H9 (cell line): ENCODE results near the gene ALOX5. TPM values are rescaled to one million over a fixed set of nuclear protein-coding genes. Genes with fewer than 3 reads are reported as not detected.

Source experiments
- DNase-seq: peaks from one replicate; pipeline ENCODE4 v3.0.0-alpha.2; 2017
- H2AFZ ChIP-seq: one replicate; pipeline ENCODE4 v1.6.1; 2013; ENCODE audit warnings: mild to moderate bottlenecking, low read length, control low read depth, moderate library complexity
- H2AK5ac ChIP-seq: 2 replicates; pipeline ENCODE4 v1.6.1; 2013; ENCODE audit warnings: low read length, control low read depth, mixed read lengths; ENCODE audit not compliant: insufficient read length
- H2BK120ac ChIP-seq: one replicate; pipeline ENCODE4 v1.6.1; 2013; ENCODE audit warnings: low read depth, mild to moderate bottlenecking, low read length, control low read depth, inconsistent platforms; ENCODE audit not compliant: poor library complexity, severe bottlenecking
- H2BK12ac ChIP-seq: 2 replicates; pipeline ENCODE4 v1.6.1; 2013; ENCODE audit warnings: low read length, control low read depth, mixed read lengths, low read depth; ENCODE audit not compliant: insufficient read length
- H2BK15ac ChIP-seq: 2 replicates; pipeline ENCODE4 v1.6.1; 2013; ENCODE audit warnings: low read depth, low read length, control low read depth
- H2BK20ac ChIP-seq: one replicate; pipeline ENCODE4 v1.6.1; 2013; ENCODE audit warnings: low read depth, mild to moderate bottlenecking, low read length, control low read depth, inconsistent platforms; ENCODE audit not compliant: poor library complexity, severe bottlenecking
- H2BK5ac ChIP-seq: 2 replicates; pipeline ENCODE4 v1.6.1; 2013; ENCODE audit warnings: low read length, control low read depth, mixed read lengths; ENCODE audit not compliant: insufficient read length
- H3K14ac ChIP-seq: 2 replicates; pipeline ENCODE4 v1.6.1; 2013; ENCODE audit warnings: low read length, control low read depth; ENCODE audit not compliant: insufficient read depth
- H3K18ac ChIP-seq: 2 replicates; pipeline ENCODE4 v1.6.1; 2013; ENCODE audit warnings: low read depth, mild to moderate bottlenecking, mixed read lengths, low read length, control low read depth; ENCODE audit not compliant: insufficient read length
- H3K23ac ChIP-seq: 2 replicates; pipeline ENCODE4 v1.6.1; 2013; ENCODE audit warnings: low read length, control low read depth, mixed read lengths, low read depth; ENCODE audit not compliant: insufficient read length
- H3K23me2 ChIP-seq: 2 replicates; pipeline ENCODE4 v1.6.1; 2013; ENCODE audit warnings: low read depth, mild to moderate bottlenecking, mixed read lengths, low read length, control low read depth; ENCODE audit not compliant: insufficient read length, poor library complexity, severe bottlenecking
- H3K27ac ChIP-seq: 2 replicates; pipeline ENCODE4 v1.5.1; 2013; ENCODE audit warnings: low read length, control low read depth, mixed read lengths, low read depth; ENCODE audit not compliant: insufficient read length
- H3K27me3 ChIP-seq: 2 replicates; pipeline ENCODE4 v1.6.1; 2013; ENCODE audit warnings: low read length, control low read depth, inconsistent platforms; ENCODE audit not compliant: insufficient read depth
- H3K4ac ChIP-seq: 2 replicates; pipeline ENCODE4 v1.6.1; 2013; ENCODE audit warnings: low read depth, mild to moderate bottlenecking, control low read depth, inconsistent platforms, low read length, moderate library complexity
- H3K4me1 ChIP-seq: 2 replicates; pipeline ENCODE4 v1.6.1; 2013; ENCODE audit warnings: low read length, control low read depth, inconsistent platforms; ENCODE audit not compliant: insufficient read depth
- H3K4me2 ChIP-seq: 2 replicates; pipeline ENCODE4 v1.6.1; 2013; ENCODE audit warnings: low read length, control low read depth, mixed read lengths; ENCODE audit not compliant: insufficient read length, insufficient read depth
- H3K56ac ChIP-seq: 2 replicates; pipeline ENCODE4 v1.6.1; 2013; ENCODE audit warnings: low read depth, mild to moderate bottlenecking, mixed read lengths, low read length, control low read depth; ENCODE audit not compliant: insufficient read length
- H3K79me1 ChIP-seq: 2 replicates; pipeline ENCODE4 v1.6.1; 2013; ENCODE audit warnings: low read depth, mild to moderate bottlenecking, moderate library complexity, low read length, control low read depth, inconsistent platforms; ENCODE audit not compliant: insufficient read depth, poor library complexity, severe bottlenecking
- H3K79me2 ChIP-seq: 2 replicates; pipeline ENCODE4 v1.6.1; 2013; ENCODE audit warnings: low read length, control low read depth, inconsistent platforms; ENCODE audit not compliant: insufficient read depth
- H3K9ac ChIP-seq: 2 replicates; pipeline ENCODE4 v1.6.1; 2013; ENCODE audit warnings: low read length, control low read depth, mixed read lengths; ENCODE audit not compliant: insufficient read length; ENCODE audit errors: extremely low read depth
- H3K9me3 ChIP-seq: one replicate; pipeline ENCODE4 v1.6.1; 2013; ENCODE audit warnings: low read depth, low read length, inconsistent platforms; ENCODE audit not compliant: control insufficient read depth
- H3T11ph ChIP-seq: one replicate; pipeline ENCODE4 v1.6.1; 2013; ENCODE audit warnings: mild to moderate bottlenecking, low read length, control low read depth, inconsistent platforms
- H4K20me1 ChIP-seq: one replicate; pipeline ENCODE4 v1.6.1; 2013; ENCODE audit not compliant: control insufficient read depth, insufficient read length, insufficient read depth
- H4K5ac ChIP-seq: 2 replicates; pipeline ENCODE4 v1.6.1; 2013; ENCODE audit warnings: low read depth, mild to moderate bottlenecking, mixed read lengths, low read length, control low read depth; ENCODE audit not compliant: insufficient read length
- H4K8ac ChIP-seq: replicated peaks from 2 replicates; pipeline ENCODE4 v1.6.1; 2013; ENCODE audit warnings: low read length, control low read depth, mixed read lengths, low read depth; ENCODE audit not compliant: insufficient read length
- H4K91ac ChIP-seq: 2 replicates; pipeline ENCODE4 v1.6.1; 2013; ENCODE audit warnings: low read depth, mild to moderate bottlenecking, moderate library complexity, mixed read lengths, low read length, control low read depth; ENCODE audit not compliant: insufficient read length
- H3K27ac Mint-ChIP-seq, 3 experiments: 2 replicates in 2 of 3; 3 replicates in 1 of 3; pipeline ENCODE4 v1.8.0; 2020 to 2021; ENCODE audit warnings: mixed read lengths in 3 of 3, mild to moderate bottlenecking in 1 of 3, moderate library complexity in 1 of 3
- H3K27me3 Mint-ChIP-seq: 2 replicates; pipeline ENCODE4 v1.8.0; 2021; ENCODE audit warnings: low read depth, mild to moderate bottlenecking, moderate library complexity, mixed read lengths
- H3K36me3 Mint-ChIP-seq, 3 experiments: 2 replicates in 2 of 3; 3 replicates in 1 of 3; pipeline ENCODE4 v1.8.0; 2020 to 2021; ENCODE audit warnings: low read depth in 3 of 3, mixed read lengths in 3 of 3; ENCODE audit not compliant: insufficient read depth in 1 of 3
- H3K4me1 Mint-ChIP-seq, 2 experiments: 2 replicates each; pipeline ENCODE4 v1.8.0; 2020; ENCODE audit warnings: mixed read lengths in 2 of 2
- H3K4me3 Mint-ChIP-seq, 2 experiments: 2 replicates in 1 of 2; 3 replicates in 1 of 2; pipeline ENCODE4 v1.8.0; 2020 to 2021; ENCODE audit warnings: mild to moderate bottlenecking in 2 of 2, mixed read lengths in 2 of 2, moderate library complexity in 1 of 2
- H3K9me3 Mint-ChIP-seq, 2 experiments: 2 replicates in 1 of 2; 3 replicates in 1 of 2; pipeline ENCODE4 v1.8.0; 2020; ENCODE audit warnings: mild to moderate bottlenecking in 2 of 2, mixed read lengths in 2 of 2, moderate library complexity in 1 of 2
- WGBS: extraction: QIAGEN DNeasy Blood & Tissue Kit; methylation state at CpG from one replicate; pipeline ENCODE4 v1.1.7; 2013; ENCODE audit warnings: missing lambda C conversion rate, low lambda C conversion rate, mixed read lengths; ENCODE audit not compliant: insufficient read length; ENCODE audit errors: extremely low coverage; 5-methylcytosine and 5-hydroxymethylcytosine counted together
- total RNA-seq: library from RNA; stranded (reverse); gene quantifications from 2 replicates; pipeline ENCODE4 v1.2.1, GENCODE V29; 2021
- TF ChIP-seq, protein P1 (sequence below): fragments of 200-600 bp; sonication (generic); conservative IDR thresholded peaks from 3 replicates; pipeline ENCODE4 v1.8.0; 2021; ENCODE audit warnings: antibody characterized with exemption, mild to moderate bottlenecking

ALOX5 gene
- total RNA-seq, 1 experiment from 2014 or later, result 3.7 TPM

DNA sequence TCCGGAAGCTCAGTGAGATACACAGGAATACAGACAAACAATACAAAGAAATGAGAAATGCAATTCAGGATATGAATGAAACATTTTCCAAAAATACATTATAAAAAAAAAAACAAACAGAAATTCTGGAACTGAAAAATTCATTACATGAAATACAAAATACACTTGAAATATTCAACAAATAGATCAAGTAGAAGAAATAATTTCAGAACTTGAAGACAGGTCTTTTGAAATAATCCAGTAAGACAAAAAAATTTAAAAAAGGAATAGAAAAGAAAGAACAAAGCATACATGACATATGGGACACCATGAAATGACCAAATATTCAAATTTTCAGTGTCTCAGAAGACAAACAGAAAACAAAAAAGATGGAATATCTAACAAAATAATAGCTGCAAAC is 102.5 kb downstream of the ALOX5 start:
- no peak overlapping the region for H4K5ac ChIP-seq
- no peak for DNase-seq
- H4K20me1 ChIP-seq, result no peaks in the 10 kb centered on the region
- no peak overlapping the region for H2BK5ac ChIP-seq
- WGBS, result no CpG with 5 or more reads among the region's 1 CpG
- no peak overlapping the region for H4K8ac ChIP-seq
- no peak overlapping the region for H2BK15ac ChIP-seq
- peaks cover 11 to 13% of the 10 kb centered on the region in 2 experiments for H3K9me3 Mint-ChIP-seq
- no peak overlapping the region for H3K4ac ChIP-seq
- no peak overlapping the region for H3K4me3 Mint-ChIP-seq
- H3K14ac ChIP-seq, result no peak overlapping the region
- no peak overlapping the region for H3K27ac Mint-ChIP-seq
- H3K79me1 ChIP-seq, result no peaks in the 10 kb centered on the region
- no peak overlapping the region for H2AFZ ChIP-seq
- no peak overlapping the region for H4K91ac ChIP-seq
- no peak overlapping the region for H2AK5ac ChIP-seq
- no peaks in the 10 kb centered on the region; the same call in none of the 2 replicates for H3K27me3 Mint-ChIP-seq
- no peak overlapping the region for H3K4me2 ChIP-seq
- H3K27ac ChIP-seq, result no peak overlapping the region
- H3K4me1 Mint-ChIP-seq, result peaks cover 11 to 13% of the 10 kb centered on the region in 2 experiments
- peaks cover 3 to 15% (median 10%) of the 10 kb centered on the region in 3 experiments; a peak in 6 of 7 replicates for H3K36me3 Mint-ChIP-seq
- no peak overlapping the region for H3K9ac ChIP-seq
- H3K79me2 ChIP-seq, result no peaks in the 10 kb centered on the region
- H3K27me3 ChIP-seq, result no peaks in the 10 kb centered on the region
- H3K23me2 ChIP-seq, result no peaks in the 10 kb centered on the region
- H2BK20ac ChIP-seq, result no peak overlapping the region
- H2BK12ac ChIP-seq, result no peak overlapping the region
- no peak overlapping the region for H3K56ac ChIP-seq
- H3T11ph ChIP-seq, result no peak overlapping the region
- no peak overlapping the region for H3K18ac ChIP-seq
- TF ChIP-seq, protein P1, sequence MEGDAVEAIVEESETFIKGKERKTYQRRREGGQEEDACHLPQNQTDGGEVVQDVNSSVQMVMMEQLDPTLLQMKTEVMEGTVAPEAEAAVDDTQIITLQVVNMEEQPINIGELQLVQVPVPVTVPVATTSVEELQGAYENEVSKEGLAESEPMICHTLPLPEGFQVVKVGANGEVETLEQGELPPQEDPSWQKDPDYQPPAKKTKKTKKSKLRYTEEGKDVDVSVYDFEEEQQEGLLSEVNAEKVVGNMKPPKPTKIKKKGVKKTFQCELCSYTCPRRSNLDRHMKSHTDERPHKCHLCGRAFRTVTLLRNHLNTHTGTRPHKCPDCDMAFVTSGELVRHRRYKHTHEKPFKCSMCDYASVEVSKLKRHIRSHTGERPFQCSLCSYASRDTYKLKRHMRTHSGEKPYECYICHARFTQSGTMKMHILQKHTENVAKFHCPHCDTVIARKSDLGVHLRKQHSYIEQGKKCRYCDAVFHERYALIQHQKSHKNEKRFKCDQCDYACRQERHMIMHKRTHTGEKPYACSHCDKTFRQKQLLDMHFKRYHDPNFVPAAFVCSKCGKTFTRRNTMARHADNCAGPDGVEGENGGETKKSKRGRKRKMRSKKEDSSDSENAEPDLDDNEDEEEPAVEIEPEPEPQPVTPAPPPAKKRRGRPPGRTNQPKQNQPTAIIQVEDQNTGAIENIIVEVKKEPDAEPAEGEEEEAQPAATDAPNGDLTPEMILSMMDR, result no peak
- H3K23ac ChIP-seq, result no peak overlapping the region
- no peaks in the 10 kb centered on the region for H3K9me3 ChIP-seq
- H2BK120ac ChIP-seq, result no peak overlapping the region
- no peaks in the 10 kb centered on the region; the same call in 1 of the 2 replicates for H3K4me1 ChIP-seq
